Keratinocyte (primary cell): ENCODE results near the gene MAPK13. TPM values are rescaled to one million over a fixed set of nuclear protein-coding genes. Genes with fewer than 3 reads are reported as not detected.

Experiments
- DNase-seq: peaks from one replicate; pipeline ENCODE4 v3.0.0-alpha.2; 2011; ENCODE audit warnings: low read depth, missing footprints, low spot score
- FAIRE-seq: peaks from 2 replicates; lab custom pipeline; 2011; peaks lifted over from hg19 to GRCh38; lab: Jason Lieb, UNC
- H2AFZ ChIP-seq: 2 replicates; pipeline ENCODE4 v1.6.0; 2012; ENCODE audit warnings: low read length, control low read depth, inconsistent platforms; ENCODE audit not compliant: control insufficient read depth
- H3K27ac ChIP-seq: 2 replicates; pipeline ENCODE4 v1.5.1; 2011; ENCODE audit warnings: low read length; ENCODE audit not compliant: control insufficient read depth, insufficient read depth
- H3K27me3 ChIP-seq: 3 replicates; pipeline ENCODE4 v1.6.0; 2011; ENCODE audit warnings: low read length; ENCODE audit not compliant: control insufficient read depth, insufficient read depth; ENCODE audit errors: extremely low read depth
- H3K36me3 ChIP-seq, 2 experiments: 2 replicates in 1 of 2; 3 replicates in 1 of 2; pipeline ENCODE4 v1.5.1; 2011; ENCODE audit warnings: low read length in 2 of 2, mild to moderate bottlenecking in 1 of 2; ENCODE audit not compliant: control insufficient read depth in 2 of 2, insufficient read depth in 2 of 2; ENCODE audit errors: extremely low read depth in 1 of 2
- H3K4me1 ChIP-seq: 3 replicates; pipeline ENCODE4 v1.5.1; 2011; ENCODE audit warnings: low read length; ENCODE audit not compliant: control insufficient read depth, insufficient read depth; ENCODE audit errors: extremely low read depth
- H3K4me2 ChIP-seq: 3 replicates; pipeline ENCODE4 v1.6.0; 2011; ENCODE audit warnings: low read depth, low read length; ENCODE audit not compliant: control insufficient read depth, insufficient read depth; ENCODE audit errors: extremely low read depth
- H3K4me3 ChIP-seq, 3 experiments: fragments of 200-600 bp in 1 of 3; sonication (generic) in 1 of 3; 2 replicates in 2 of 3; 3 replicates in 1 of 3; pipeline ENCODE4 v1.5.1; 2011 to 2016; ENCODE audit warnings: low read length in 3 of 3, mild to moderate bottlenecking in 3 of 3, control low read depth in 2 of 3, inconsistent platforms in 1 of 3, low read depth in 1 of 3, mixed read lengths in 1 of 3, mixed run types in 1 of 3, moderate library complexity in 1 of 3; ENCODE audit not compliant: control insufficient read depth in 2 of 3, insufficient read depth in 2 of 3; ENCODE audit errors: extremely low read depth in 1 of 3
- H3K79me2 ChIP-seq: 2 replicates; pipeline ENCODE4 v1.6.0; 2012; ENCODE audit warnings: low read length; ENCODE audit not compliant: control insufficient read depth, insufficient read depth
- H3K9ac ChIP-seq: 3 replicates; pipeline ENCODE4 v1.6.0; 2011; ENCODE audit warnings: low read length; ENCODE audit not compliant: control insufficient read depth, insufficient read depth; ENCODE audit errors: extremely low read depth
- H3K9me1 ChIP-seq: 3 replicates; pipeline ENCODE4 v1.6.0; 2011; ENCODE audit warnings: low read length; ENCODE audit not compliant: control insufficient read depth, insufficient read depth; ENCODE audit errors: extremely low read depth
- H3K9me3 ChIP-seq: 2 replicates; pipeline ENCODE4 v1.5.1; 2012; ENCODE audit warnings: low read depth, low read length; ENCODE audit not compliant: control insufficient read depth
- H4K20me1 ChIP-seq: 3 replicates; pipeline ENCODE4 v1.6.0; 2011; ENCODE audit warnings: low read length; ENCODE audit not compliant: control insufficient read depth, insufficient read depth; ENCODE audit errors: extremely low read depth
- EZH2 ChIP-seq: IDR thresholded peaks from one replicate; pipeline ENCODE4 v1.6.1; 2012; ENCODE audit warnings: inconsistent platforms, mild to moderate bottlenecking, low read length, moderate library complexity
- dilution Hi-C: fragments of 300-500 bp; cut with MboI; formaldehyde crosslinking; loops from one replicate; pipeline ENCODE4 v1.7.0; 2020; ENCODE audit warnings: low sequenced_read_pairs; ENCODE audit not compliant: extremely low pct_ligation_motif_present
- polyA plus RNA-seq, 5 experiments: library from polyadenylated mRNA; depleted of rRNA in 3 of 5; stranded (reverse) in 3 of 5; stranded (forward) in 1 of 5; unstranded in 1 of 5; fragments of >200 nt; gene quantifications; 1 replicate in 1 of 5; 2 replicates in 3 of 5; 3 replicates in 1 of 5; pipeline versions ENCODE4 v1.2.1 to v1.2.3, GENCODE V29; 2011 to 2012; ENCODE audit warnings: missing spikeins in 2 of 5, low read depth in 1 of 5, low replicate concordance in 1 of 5
- TF ChIP-seq, protein P1 (sequence below), 3 experiments: IDR thresholded peaks in 1 of 3; conservative IDR thresholded peaks in 1 of 3; optimal IDR thresholded peaks in 1 of 3; 2 replicates in 2 of 3; 3 replicates in 1 of 3; pipeline versions ENCODE3 to v1.5.1; 2011; ENCODE audit warnings: low read length in 3 of 3, mild to moderate bottlenecking in 3 of 3, moderate library complexity in 2 of 3, control low read depth in 1 of 3, inconsistent platforms in 1 of 3; ENCODE audit not compliant: insufficient read depth in 2 of 3; ENCODE audit errors: extremely low read depth in 1 of 3

MAPK13 gene
- polyA plus RNA-seq, 1 donor (not counting 4 experiments of a cell fraction or from before 2014, with no cell fraction given), result 19.3 TPM

- FAIRE-seq, result no peak
- no peak overlapping the region for H3K4me3 ChIP-seq
- no peak for TF ChIP-seq EZH2
- TF ChIP-seq, protein P1, sequence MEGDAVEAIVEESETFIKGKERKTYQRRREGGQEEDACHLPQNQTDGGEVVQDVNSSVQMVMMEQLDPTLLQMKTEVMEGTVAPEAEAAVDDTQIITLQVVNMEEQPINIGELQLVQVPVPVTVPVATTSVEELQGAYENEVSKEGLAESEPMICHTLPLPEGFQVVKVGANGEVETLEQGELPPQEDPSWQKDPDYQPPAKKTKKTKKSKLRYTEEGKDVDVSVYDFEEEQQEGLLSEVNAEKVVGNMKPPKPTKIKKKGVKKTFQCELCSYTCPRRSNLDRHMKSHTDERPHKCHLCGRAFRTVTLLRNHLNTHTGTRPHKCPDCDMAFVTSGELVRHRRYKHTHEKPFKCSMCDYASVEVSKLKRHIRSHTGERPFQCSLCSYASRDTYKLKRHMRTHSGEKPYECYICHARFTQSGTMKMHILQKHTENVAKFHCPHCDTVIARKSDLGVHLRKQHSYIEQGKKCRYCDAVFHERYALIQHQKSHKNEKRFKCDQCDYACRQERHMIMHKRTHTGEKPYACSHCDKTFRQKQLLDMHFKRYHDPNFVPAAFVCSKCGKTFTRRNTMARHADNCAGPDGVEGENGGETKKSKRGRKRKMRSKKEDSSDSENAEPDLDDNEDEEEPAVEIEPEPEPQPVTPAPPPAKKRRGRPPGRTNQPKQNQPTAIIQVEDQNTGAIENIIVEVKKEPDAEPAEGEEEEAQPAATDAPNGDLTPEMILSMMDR (optimal IDR thresholded peaks at IDR 0.05 in 1 of 3, IDR thresholded peaks at IDR 0.05 in 1 of 3, conservative IDR thresholded peaks at IDR 0.05 in 1 of 3; ENCODE audit: extremely low read depth in 1 of 3, insufficient read depth in 2 of 3, low read length in 3 of 3), result no peak
Measured at GRCh38 chr6:36115412-36115811, 14.9 kb upstream of the MAPK13 start.

GRCh38 chr6:36116066-36116864, 14.0 kb upstream of the MAPK13 start:
- Histone ChIP-seq H4K20me1 (no peaks in the 10 kb centered on the region), H3K9me1 (no peaks in the 10 kb centered on the region), H3K27me3 (no peaks in the 10 kb centered on the region), H3K4me1 (peaks cover 9% of the 10 kb centered on the region), H3K4me3 (no peak overlapping the region), H3K9ac (no peak overlapping the region), H3K36me3 (peaks cover 3 to 9% of the 10 kb centered on the region in 2 experiments), H3K27ac (no peak overlapping the region), H3K9me3 (no peaks in the 10 kb centered on the region), H3K4me2 (no peak overlapping the region), H2AFZ (no peak overlapping the region), H3K79me2 (no peaks in the 10 kb centered on the region)
- no peak for TF ChIP-seq EZH2
- TF ChIP-seq, protein P1 (optimal IDR thresholded peaks at IDR 0.05 in 1 of 3, IDR thresholded peaks at IDR 0.05 in 1 of 3, conservative IDR thresholded peaks at IDR 0.05 in 1 of 3; ENCODE audit: extremely low read depth in 1 of 3, insufficient read depth in 2 of 3, low read length in 3 of 3), result no peak
- FAIRE-seq (no peak), DNase-seq (no peak)
- dilution Hi-C loops, result no loop called here

More at GRCh38 chr6:36115412-36115811, 14.9 kb upstream of the MAPK13 start:
- Histone ChIP-seq H3K79me2 (no peaks in the 10 kb centered on the region), H3K9me1 (no peaks in the 10 kb centered on the region), H3K27me3 (no peaks in the 10 kb centered on the region), H2AFZ (no peak overlapping the region), H3K36me3 (peaks cover 3 to 14% of the 10 kb centered on the region in 2 experiments), H3K9ac (no peak overlapping the region), H4K20me1 (no peaks in the 10 kb centered on the region), H3K4me2 (no peak overlapping the region), H3K9me3 (no peaks in the 10 kb centered on the region), H3K27ac (no peak overlapping the region), H3K4me1 (peaks cover under 1% of the 10 kb centered on the region)
- no peak for DNase-seq
- dilution Hi-C loops, result no loop called here
